HG03095 (cell line): ENCODE measurements around the gene PIAS3.
"Not testable (repeated sequence)": the region's sequence is repeated elsewhere in the genome, so short reads cannot be mapped to it uniquely, and the experiment has no call there.

Experiments
- ATAC-seq: cut with Tn5 transposase; IDR thresholded peaks from one replicate; pipeline ENCODE4 v1.9.1; 2021; ENCODE audit warnings: moderate library complexity; ENCODE audit not compliant: unreplicated experiment

PIAS3 gene

DNA sequence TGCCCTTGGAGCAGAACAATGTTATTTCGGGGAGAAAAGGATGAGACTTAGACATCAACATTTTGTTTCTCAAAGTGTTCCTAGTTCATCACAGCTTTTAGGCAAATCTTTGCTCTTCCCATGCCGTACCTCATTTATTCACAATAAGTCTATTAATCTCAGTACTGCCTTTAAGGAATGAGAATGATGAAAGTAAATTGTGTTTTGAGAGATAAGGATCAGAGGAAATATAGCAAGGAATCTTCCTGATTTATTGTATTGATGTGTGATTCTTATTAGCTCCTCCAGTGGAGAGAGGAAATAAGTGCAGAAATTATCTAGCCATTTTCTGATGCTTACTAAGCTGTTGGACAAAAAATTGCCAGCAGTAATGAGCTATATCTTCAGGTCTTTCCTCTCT is 32.9 kb downstream of the PIAS3 start:
- no peak for ATAC-seq

DNA sequence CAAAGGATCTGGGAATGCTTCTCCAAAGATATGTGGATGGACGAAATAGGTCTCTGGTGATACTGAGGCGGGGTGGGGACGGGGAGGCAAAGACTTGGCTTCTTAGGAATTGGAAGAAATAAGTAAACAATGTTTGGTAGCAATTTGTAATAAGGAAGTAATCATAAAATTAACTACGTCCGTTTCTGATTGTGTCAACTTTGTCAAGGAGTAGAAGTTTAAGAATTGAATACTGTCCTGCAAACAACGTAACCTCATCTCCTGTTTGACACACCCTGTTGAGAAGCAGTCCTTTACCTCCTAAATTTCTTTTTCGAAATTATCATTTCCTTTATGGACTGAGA is 34.4 kb downstream of the PIAS3 start:
- no peak for ATAC-seq

DNA sequence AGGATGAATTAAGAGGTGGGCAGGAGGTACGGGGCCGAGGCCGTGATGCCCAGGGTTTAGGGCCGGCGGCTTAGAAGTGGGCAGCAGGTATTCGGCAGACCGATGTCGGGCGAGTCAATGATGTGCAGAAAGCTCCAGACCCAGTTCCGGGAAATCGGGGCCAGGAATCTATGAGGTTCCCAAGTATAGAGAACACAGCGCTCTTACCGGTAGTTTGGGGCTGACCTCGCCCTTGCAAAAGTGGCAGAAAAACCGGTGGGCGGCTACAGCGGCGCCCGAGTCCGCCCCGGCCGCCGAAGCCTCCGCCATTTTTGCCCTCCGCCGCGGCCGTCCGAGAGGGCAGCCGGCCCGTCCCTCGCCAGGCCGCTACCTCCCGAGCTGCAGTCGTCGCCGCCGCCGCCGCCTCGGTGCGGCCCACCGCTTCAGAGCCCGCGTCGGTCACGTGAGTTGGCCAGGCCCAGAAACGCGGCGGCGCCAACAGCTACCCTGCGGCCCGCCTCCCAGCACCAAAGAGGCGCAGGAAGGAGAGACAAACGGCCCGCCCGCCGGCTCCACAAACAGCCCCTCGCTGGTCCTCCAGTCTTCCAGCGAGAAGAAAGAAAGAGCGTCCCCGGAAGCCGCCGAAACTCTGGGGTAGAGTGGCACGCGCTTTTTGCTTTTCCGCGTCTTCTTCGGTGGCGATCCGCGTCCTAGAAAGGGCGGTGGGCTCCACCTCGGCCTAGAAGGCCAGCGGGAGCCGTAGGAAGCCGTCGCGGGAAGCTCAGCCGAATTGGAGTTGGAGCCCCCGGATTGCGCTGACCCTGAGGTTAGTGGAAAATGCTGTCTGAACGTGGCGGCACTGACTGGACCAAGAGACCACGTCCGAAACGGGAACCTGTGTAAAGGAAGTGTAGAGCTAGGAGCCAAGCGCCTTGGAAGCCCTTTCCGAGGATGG is 35.0 kb downstream of the PIAS3 start, which contains the start of the genes POLR3C and RNF115:
TSS of gene POLR3C (plus strand) at position 636 of the 934 bp plus-strand sequence. CDS start 1,577 bp downstream, outside the sequence.
TSS of gene RNF115 (minus strand) at position 531 of the 934 bp plus-strand sequence. CDS start at position 309, 222 bp downstream.
- ATAC-seq: peak; percentile 64

DNA sequence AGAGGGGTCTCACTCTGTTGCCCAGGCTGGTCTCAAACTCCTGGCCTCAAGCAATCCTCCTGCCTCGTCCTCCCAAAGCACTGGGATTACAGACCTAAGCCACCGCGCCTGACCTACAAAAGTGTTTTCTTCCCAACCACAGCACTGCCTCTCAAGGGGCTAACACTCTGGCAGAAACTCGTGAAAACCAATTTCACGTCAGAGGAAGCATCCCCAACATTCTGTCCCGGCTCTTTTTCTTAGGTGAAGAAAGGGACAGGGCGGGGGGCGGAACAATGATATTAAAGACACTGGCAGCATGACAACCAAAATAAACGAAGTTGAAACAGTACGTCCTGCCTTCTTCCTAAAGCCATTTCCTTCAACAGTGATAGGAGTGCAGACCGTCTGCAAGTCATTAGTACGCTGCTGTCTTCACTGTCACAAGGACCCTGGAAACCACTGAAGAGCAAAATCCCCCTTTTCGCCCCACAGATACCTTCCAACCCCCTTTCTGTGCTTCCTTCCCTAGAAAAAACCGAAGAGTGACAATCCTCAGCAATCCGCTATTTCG is 36.0 kb downstream of the PIAS3 start:
- not testable (repeated sequence) for ATAC-seq

DNA sequence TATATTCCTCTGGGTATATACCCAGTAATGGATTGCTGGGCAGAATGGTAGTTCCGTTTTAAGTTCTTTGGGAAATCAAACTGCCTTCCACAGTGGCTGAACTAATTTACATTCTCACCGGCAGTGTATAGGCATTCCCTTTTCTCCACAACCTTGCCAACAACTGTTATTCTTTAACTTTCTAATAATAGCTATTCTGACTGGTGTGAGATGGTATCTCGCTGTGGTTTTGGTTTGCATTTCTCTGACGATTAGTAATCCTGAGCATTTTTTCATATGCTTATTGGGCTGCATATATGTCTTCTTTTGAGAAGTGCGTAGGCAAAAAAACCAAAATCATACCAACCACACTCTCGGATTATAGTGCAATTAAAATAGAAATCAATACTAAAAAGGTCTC is 40.8 kb downstream of the PIAS3 start:
- ATAC-seq: not testable (repeated sequence)

DNA sequence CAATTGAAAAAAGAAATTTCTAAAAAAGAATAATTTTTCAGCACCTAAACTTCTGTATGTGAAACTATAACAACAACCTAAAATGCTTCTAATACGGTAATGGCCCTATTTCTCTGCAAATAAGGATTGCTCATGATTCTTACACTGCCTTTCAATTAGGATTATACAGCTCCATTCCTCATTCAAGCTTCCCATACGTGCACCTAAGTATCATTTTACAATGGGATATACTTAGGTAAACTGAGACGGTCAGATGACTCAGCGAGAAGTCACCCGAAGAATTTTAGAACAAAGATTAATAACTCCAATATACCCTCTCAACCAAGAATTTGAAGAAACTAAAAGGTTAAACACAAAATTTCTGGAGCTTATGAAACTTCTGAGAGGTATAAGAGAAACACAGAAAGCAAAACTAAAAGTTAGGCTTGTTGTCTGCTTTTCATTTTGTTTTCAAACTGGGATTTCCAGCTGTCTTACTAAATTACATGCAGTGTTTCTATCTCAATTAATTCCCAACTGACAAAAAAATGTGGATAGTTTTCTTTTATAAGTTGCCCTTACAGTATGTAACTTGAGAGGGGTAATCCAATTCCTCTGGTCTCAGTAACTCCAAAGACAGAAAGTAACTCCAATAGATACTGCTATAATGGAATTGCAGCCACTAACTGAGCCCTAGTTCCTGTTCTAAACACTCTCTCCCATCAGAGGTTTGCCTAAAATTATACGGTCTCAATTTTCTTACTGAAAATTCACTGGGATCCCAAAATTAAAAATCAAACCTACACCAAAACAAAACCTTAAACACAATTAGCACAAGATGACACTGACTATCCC is 45.7 kb downstream of the PIAS3 start:
- not testable (repeated sequence) for ATAC-seq

DNA sequence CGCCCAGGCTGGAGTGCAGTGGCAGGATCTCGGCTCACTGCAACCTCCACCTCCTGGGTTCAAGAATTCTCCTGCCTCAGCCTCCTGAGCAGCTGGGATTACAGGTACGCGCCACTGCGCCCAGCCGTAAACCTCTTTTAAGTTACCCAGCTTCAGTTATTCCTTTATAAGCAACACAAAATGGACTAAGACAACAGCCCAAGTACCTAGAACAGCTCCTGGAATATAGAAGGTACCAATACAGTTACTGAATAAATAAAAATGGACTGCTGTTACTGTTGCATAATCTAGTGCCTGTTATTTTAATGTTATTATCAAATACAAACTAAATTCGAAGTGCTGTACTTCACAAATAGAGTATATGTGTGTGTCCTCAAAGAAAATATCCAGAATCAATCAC is 52.0 kb downstream of the PIAS3 start:
- no peak for ATAC-seq

DNA sequence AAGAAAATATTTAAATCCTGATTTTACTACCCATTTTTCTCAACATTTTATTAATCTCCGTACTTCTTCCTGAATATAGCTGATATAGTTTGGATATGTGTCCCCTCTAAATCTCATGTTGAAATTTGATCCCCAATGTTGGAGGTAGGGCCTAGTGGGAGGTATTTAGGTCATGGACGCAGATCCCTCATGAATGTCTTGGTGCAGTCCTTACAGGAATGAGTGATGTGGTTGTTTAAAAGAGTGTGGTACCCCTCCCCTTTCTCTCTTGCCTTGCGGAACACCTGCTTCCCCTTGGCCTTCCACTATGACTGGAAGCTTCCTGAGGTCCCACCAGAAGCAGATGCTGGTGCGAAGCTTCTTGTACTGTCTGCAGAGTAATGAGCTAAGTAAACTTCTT is 52.5 kb downstream of the PIAS3 start:
- no peak for ATAC-seq

DNA sequence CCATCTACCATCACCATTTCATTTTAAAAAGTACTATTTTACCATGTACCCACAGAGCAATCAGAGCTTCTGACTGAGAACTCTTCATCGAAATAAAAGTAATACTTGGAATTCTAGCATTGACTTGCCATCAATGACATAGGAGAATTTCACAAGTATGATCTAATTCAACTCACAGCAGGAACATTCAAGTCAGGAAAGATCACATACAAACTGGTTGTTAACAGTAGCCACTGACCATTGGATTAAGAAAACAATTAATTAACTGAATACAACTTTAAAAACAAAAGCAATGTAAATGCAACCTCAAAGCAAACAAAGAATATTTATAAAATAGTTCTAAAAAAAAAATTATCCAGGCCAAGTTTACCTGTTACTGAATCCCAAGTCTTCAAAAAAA is 53.8 kb downstream of the PIAS3 start:
- ATAC-seq: no peak

DNA sequence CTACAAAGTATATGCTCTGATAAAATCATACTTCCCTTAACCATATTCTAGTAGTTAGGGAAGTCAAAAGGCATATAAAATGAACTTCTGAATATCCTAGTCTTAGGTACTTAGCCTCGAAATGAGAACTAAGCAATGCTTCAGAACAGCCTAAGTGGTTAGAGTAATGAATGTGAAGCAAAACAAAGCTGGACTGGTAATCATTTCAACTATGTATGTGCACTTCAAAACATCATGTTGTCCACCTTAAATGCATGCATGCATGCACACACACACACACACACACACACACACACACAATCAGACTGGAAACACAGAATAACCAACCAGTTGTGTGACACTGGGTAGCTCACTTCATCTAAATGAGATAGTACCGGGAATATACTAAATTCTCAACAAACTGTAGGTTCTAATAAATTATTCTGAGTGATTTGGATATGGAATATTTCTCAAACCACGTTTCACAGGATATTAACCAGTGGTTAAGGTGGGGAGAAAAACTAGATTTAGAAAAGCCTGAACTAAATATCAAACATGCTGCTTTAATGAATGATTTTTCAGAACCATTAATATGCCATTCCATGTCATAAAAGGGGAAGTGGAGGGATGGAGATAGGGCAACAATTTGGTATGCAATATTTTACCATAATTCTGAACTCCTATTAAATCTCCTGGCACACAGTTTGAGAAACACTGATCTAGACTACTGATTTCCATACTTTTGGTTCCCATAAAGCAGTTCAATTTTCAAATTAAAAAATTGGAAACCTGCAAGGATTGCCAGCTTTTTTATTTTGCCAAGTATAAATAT is 54.4 kb downstream of the PIAS3 start:
- no peak for ATAC-seq

DNA sequence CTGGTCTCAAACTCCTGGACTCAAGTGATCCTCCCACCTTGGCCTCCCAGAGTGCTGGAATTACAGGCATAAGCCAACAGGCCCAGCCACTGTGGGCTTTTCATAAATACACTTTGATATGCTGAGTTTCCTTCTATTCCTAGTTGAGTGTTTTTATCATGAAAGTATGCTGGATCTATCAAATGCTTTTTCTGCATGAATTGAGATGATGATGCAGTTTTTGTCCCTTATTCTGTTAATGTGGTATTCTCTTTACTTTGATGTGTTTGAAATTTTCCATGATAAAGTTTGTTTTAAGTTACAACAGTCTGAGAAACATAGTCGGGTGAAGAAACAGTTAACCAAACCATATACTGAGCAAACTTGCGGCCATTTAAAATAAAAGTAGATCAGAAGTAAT is 59.1 kb downstream of the PIAS3 start:
- ATAC-seq: no peak
